ENCODE results near the gene BTG3. TPM values are rescaled to one million over a fixed set of nuclear protein-coding genes. Genes with fewer than 3 reads are reported as not detected.

Gene BTG3, protein sequence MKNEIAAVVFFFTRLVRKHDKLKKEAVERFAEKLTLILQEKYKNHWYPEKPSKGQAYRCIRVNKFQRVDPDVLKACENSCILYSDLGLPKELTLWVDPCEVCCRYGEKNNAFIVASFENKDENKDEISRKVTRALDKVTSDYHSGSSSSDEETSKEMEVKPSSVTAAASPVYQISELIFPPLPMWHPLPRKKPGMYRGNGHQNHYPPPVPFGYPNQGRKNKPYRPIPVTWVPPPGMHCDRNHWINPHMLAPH
- total RNA-seq, result 10.9 and 17.1 TPM in 2 replicates

DNA sequence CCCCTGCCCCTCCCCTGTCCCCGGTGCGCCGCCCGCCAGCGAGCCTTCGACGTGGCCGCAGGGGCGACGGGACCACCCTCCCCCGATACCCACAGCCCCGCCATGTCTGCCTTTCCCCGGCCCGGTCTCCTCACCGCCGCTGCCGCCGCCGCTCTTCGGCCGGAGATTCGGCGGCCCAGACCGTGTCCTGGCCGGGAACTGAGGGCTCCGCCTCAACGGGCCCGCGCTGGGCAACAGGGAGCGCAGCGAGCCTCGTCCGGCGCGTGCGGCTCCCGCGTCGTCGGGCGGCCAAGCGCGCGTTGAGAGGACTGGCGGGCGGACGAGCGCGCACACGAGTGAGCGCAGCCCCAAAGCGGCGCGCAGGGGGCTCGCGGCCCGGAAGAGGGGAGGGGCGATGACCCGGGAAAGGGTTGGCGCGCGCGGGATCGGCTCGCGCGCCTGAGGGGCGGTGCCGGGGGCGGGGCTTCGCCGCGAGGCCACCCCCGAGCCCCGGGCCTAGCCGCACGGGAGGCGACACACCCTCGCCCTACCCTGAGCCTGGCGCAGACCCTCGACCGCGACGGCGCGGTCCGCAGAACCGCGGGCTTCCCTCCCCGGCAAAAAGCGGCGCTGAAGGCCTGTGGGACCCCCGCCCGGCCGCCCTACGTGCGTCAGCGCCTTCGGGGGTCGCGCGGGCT, at the start of gene BTG3:
TSS of gene BTG3 (minus strand) at position 337 of the 677 bp plus-strand sequence. CDS start 3,757 bp downstream, outside the sequence.
- peak within 1 kb of the TSS; percentile 94 for H3K27ac Mint-ChIP-seq
- ATAC-seq (ENCODE audit: low read depth) (peak; percentile 88), DNase-seq (peak; percentile 86)
- no peaks in the 10 kb centered on the region for H3K27me3 Mint-ChIP-seq
- no peak for TF ChIP-seq CTCF (IDR thresholded peaks at IDR 0.05)
- peaks cover 16% of the 10 kb centered on the region for H3K36me3 Mint-ChIP-seq (ENCODE audit: low read depth)
- intact Hi-C loops (cut with micrococcal nuclease), result loop anchor here (5.0 kb wide), 2 partner anchors 100 to 1880 kb away; partner anchors contain the start of gene CXADR
- H3K4me3 Mint-ChIP-seq, result peak within 1 kb of the TSS; percentile 93
- no peaks in the 10 kb centered on the region for H3K9me3 Mint-ChIP-seq
- ChIA-PET CTCF (interaction anchor here (1.2 kb wide), 1 partner anchor 63 kb away, joined by 3 read pairs; no protein-coding TSS in a partner anchor), POLR2A (interaction anchor here (1.2 kb wide), 1 partner anchor 205 kb away, joined by 3 read pairs; no protein-coding TSS in a partner anchor)
- H3K4me1 Mint-ChIP-seq, result peaks cover 18% of the 10 kb centered on the region

- intact Hi-C loops (cut with micrococcal nuclease), result no loop called here
- no peaks in the 10 kb centered on the region for H3K4me1 Mint-ChIP-seq
- ATAC-seq (ENCODE audit: low read depth), result no peak
- no peaks in the 10 kb centered on the region for H3K9me3 Mint-ChIP-seq
- ChIA-PET POLR2A (no interaction called here), CTCF (no interaction called here)
- DNase-seq, result no peak
- no peak overlapping the region for H3K27ac Mint-ChIP-seq
- no peak for TF ChIP-seq CTCF (IDR thresholded peaks at IDR 0.05)
- peaks cover 28% of the 10 kb centered on the region for H3K27me3 Mint-ChIP-seq
- no peaks in the 10 kb centered on the region for H3K36me3 Mint-ChIP-seq (ENCODE audit: low read depth)
- H3K4me3 Mint-ChIP-seq, result no peak overlapping the region
Observed at GRCh38 chr21:17660862-17661261, 48.2 kb upstream of the BTG3 start.

- Mint-ChIP-seq H3K4me3 (no peak overlapping the region), H3K27ac (no peak overlapping the region), H3K9me3 (no peaks in the 10 kb centered on the region), H3K27me3 (peaks cover 26% of the 10 kb centered on the region), H3K36me3 (ENCODE audit: low read depth) (no peaks in the 10 kb centered on the region), H3K4me1 (no peaks in the 10 kb centered on the region)
- ChIA-PET POLR2A (no interaction called here), CTCF (no interaction called here)
- DNase-seq, result no peak
- TF ChIP-seq CTCF (IDR thresholded peaks at IDR 0.05), result no peak
- ATAC-seq (ENCODE audit: low read depth), result no peak
- intact Hi-C loops (cut with micrococcal nuclease), result no loop called here
Observed at GRCh38 chr21:17660452-17660851, 47.8 kb upstream of the BTG3 start.

DNA sequence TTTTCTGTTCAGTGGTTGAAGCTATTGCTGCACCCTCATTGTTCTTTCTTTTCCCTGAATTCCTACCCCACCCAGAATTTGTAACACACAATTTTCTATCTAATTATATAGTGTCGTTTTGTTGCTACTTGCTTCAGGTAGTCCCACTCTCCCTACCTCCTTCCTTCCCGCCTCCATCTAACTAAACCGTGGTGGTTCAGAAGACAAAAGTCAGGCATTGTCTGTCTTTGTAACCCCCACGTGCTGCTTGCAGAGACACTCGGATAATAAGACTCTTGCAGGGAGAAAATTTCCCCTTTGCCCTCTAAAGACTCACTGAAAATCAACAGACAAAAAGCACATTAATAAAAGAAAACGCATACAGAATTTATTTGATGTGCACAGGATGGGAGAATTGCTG, 46.2 kb upstream of the BTG3 start:
- Mint-ChIP-seq H3K27ac (no peak overlapping the region), H3K4me1 (no peaks in the 10 kb centered on the region), H3K36me3 (ENCODE audit: low read depth) (no peaks in the 10 kb centered on the region), H3K9me3 (no peaks in the 10 kb centered on the region), H3K27me3 (peaks cover 25% of the 10 kb centered on the region), H3K4me3 (no peak overlapping the region)
- ChIA-PET POLR2A (no interaction called here), CTCF (no interaction called here)
- DNase-seq (no peak), ATAC-seq (ENCODE audit: low read depth) (no peak)
- TF ChIP-seq CTCF (IDR thresholded peaks at IDR 0.05), result no peak
- intact Hi-C loops (cut with micrococcal nuclease), result no loop called here

- intact Hi-C loops (cut with micrococcal nuclease), result no loop called here
- Mint-ChIP-seq H3K4me3 (no peak overlapping the region), H3K27ac (no peak overlapping the region), H3K27me3 (peaks cover 11% of the 10 kb centered on the region), H3K9me3 (peaks cover 3% of the 10 kb centered on the region), H3K4me1 (no peaks in the 10 kb centered on the region), H3K36me3 (ENCODE audit: low read depth) (no peaks in the 10 kb centered on the region)
- POLR2A ChIA-PET, result no interaction called here
- no peak for TF ChIP-seq CTCF (IDR thresholded peaks at IDR 0.05)
- DNase-seq (no peak), ATAC-seq (ENCODE audit: low read depth) (no peak)
- CTCF ChIA-PET, result interaction anchor here (0.6 kb wide), 2 partner anchors 38 to 255 kb away, joined by 3 read pairs; no protein-coding TSS in a partner anchor
Observed at GRCh38 chr21:17651526-17651925, 38.8 kb upstream of the BTG3 start.
